HG02763 (cell line): Measurements from ENCODE around the gene ZMPSTE24.

Source experiments
- ATAC-seq: cut with Tn5 transposase; IDR thresholded peaks from one replicate; pipeline ENCODE4 v1.9.1; 2021; ENCODE audit warnings: mild to moderate bottlenecking, moderate library complexity; ENCODE audit not compliant: unreplicated experiment

ZMPSTE24 gene

GRCh38 chr1:40302475-40302874, 44.4 kb downstream of the ZMPSTE24 start:
- ATAC-seq = no peak

GRCh38 chr1:40303051-40303771, 45.2 kb downstream of the ZMPSTE24 start:
- no peak for ATAC-seq

DNA sequence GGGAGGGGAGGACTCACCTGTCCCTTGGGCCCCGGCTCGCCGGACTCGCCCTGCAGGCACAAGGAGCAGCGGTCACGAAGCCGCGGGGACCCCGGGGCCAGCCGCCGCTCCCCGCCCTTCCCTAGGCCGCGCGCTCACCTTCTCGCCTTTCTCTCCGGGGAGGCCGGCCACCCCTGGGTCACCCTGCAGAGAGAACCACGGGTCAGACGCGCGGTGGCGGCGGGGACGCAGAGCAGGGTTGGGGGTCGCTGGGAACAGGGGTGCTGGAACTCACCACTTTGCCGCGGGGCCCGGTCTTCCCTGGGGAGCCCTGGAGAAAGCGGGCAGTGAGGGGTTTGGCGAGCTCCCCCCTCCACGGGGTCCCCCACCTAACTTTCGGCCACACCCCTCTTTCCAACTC, 45.8 kb downstream of the ZMPSTE24 start:
- no peak for ATAC-seq

GRCh38 chr1:40305451-40305850, 47.4 kb downstream of the ZMPSTE24 start:
- ATAC-seq = no peak

- ATAC-seq = no peak
Measured at GRCh38 chr1:40305871-40306270, 47.8 kb downstream of the ZMPSTE24 start.

DNA sequence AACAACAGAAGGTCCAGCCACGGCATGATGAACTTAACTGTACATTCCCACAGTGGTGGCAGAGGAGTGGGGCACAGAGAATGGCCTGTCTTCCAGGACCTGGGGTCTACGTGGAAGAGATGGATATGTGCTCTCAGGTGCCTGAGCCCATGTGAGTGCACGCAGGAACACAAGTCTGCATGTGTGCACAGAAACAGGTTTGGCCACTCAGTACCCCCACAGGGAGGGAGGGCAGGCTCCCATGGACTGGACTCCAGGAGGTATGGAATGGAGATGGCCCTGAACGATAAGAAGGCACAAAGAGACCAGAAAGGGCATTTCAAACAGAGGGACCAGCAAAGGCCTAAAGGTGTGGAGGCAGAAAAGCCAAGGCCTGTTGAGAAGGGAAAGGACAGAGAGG, 48.3 kb downstream of the ZMPSTE24 start:
- no peak for ATAC-seq

DNA sequence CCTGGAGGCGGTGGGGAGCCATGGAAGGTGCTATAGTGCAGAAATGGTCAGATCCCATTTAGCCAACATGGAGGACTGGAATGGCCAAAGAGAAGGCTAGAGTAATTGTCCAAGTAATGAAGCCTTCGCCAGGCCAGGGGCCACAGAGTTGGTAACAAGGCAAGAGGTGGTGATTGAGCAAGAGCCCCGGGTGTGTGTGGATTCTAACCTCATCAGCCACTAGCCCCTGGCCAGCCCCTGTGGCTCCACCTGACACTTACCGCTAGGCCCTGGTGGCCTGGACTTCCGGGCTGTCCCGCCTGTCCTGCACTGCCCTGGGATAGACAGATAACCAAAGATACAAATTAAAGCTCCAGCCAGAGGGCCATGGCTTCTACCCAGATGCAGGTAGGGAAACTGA, 49.1 kb downstream of the ZMPSTE24 start:
- ATAC-seq = no peak

DNA sequence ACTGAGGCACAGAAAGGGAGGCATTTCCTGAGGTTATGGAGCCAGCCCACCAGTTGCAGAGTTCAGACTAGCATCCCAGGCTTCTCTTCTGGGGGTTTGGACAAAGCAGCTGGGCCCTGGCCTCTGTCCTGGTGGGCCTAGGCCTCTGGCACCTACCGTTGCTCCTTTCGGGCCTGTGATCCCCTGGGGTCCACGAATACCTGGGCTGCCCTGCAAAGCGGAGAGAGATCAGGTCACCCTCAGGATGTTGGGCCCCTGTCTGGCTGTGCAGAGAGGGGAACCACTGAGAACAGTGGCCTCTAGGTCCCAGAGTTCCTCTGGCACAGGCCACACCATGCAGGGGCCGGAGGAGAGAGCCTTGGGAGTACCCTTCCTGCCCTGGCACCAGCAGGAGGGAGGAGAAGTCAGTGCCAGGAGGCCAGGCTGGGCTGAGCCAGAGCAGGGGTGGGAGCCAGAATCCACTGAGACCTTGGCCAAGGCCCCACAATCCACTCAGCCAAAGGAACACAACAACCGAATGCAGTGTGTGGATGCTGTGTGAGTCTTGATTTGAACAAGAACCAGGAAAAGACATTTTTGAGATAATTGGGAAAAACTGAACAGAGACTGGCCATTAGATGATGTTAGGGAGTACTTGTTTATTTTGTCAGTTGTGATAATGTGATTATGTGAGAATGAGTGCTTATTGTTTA, 50.1 kb downstream of the ZMPSTE24 start:
- no peak for ATAC-seq

DNA sequence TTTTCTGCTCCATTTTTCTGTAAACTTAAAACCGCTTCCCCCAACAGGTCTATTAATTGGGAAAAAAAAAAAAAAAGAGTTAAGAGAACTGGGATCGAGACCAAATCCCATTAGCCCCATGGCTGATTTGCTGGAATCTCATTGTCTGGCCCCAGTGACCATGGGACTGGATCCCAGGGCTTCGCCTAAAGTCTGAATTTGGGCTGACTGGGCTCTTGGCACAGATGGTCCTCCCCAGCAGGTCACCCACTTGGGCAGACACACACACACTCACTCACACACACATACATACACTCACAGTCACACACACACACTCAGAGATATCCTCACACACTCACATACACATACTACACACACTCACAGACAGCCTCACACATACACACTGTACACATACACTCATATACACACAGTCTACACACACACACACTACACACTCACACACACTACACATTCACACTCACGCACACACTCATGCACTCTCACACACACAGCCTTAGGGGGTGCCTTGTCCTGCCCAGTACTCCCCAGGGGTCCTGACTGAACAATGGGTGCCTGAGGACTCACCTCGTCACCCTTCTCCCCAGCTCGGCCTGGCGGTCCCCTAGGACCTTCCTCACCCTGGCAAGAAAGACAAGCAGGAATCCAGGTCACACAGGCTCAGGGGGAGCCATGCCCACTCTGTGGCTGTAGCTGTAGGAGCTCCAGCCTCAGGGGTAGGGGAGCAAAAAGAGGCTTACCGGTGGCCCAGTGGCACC, 51.5 kb downstream of the ZMPSTE24 start:
- no peak for ATAC-seq

GRCh38 chr1:40310129-40310461, 52.1 kb downstream of the ZMPSTE24 start:
- ATAC-seq = no peak

DNA sequence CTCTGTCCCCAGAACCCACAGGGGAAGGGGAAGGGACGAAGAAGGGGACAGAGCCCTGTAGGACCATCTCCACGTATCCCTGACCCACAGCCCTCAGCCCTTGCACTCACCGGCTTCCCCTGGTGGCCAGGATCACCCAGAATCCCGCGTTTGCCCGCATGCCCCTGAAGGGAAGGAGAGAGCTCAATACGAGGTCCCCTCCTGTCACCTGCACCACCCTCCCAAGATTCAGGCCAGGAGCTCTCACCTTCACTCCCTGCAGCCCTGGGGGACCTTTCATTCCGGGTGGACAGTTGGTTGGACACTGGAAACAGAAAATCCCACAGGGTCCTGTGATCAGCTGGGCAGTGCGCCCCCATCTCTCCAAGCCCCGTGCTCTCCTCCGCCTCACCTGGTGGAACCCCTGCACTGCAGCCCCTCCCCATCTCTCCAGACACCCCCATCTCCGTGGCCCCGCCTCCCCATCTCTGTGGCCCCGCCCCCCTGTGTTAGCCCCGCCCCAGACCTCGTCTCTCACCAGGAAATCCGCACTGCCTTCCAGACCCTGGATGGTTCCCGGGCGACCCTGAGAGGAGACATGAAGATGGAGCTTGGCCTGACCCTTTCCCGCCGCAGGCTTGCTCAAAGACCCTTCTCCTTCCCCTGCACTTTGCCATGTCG, 53.1 kb downstream of the ZMPSTE24 start:
- no peak for ATAC-seq

GRCh38 chr1:40311692-40312091, 53.7 kb downstream of the ZMPSTE24 start:
- no peak for ATAC-seq

DNA sequence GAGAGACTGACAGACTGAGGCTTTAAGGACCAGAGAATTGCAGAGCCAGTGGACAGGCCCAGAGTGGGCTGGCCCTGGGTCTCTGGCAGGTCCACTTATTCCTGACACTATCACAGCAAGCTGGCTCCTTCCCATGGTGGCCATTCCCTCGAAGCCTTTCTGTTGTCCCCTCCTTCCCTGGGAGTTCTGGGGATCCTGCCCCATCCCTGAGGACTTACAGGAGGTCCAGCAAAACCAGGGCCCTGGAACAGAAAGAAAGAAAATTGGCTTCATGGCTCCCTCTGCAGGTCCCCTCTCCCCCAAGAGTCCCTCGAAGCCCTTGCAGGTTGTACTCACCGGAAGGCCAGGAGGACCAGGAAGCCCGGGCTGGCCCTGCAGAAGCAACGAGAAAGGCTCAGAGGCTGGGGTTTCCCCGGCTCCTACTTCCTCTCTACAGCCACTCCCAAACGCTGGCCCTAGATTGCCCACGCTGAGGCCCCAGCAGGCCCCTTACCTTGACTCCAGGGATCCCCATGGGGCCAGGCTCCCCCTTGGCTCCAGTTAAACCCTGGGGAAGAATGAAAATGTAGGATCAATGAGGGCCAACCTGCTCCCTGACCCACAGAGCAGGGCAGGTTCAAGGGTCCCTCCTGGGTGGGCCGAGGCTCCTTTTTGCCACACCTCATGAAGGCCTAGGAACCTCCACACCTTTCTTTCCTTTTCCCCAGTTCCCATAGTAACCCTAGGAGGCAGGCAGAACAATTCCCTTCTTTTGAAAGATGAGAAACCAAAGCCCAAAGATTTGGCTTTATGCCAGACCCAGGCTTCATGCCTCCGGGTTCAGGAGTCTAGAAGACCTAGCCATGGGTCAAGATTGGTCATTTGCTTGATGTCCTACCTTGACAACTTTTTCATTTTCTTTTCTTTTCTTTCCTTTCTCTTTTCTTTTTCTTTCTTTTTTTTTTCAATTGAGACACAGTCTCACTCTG, 54.5 kb downstream of the ZMPSTE24 start:
- ATAC-seq = no peak

GRCh38 chr1:40313329-40313957, 55.4 kb downstream of the ZMPSTE24 start:
- ATAC-seq = no peak

- ATAC-seq = no peak
Measured at GRCh38 chr1:40313958-40314720, 56.1 kb downstream of the ZMPSTE24 start.

DNA sequence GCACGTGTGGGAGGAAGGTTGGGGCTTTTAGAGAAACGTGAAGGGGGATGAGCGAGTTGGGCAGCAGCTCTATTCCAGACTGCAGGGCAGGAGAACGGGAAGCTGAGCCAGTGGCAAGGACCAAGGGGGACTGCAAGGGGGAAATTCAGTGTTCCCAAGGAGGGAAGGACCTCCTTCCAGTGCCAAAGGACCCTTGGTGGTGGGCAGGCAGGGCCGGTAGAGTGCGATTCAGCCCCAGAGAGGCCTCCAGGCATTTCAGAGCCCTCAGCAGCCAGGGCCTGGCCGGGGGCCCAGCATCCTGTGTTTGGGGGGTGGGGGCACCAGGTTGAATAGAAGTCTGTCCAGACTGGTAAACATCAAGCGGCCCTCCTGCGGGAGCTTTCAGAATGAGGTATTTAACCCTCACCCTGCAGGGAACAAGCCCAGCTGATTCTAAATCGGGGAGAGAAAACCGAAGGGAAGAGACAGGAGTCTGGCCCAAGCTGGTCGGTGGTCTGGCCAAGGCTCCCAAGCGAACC, 56.7 kb downstream of the ZMPSTE24 start:
- ATAC-seq = no peak

DNA sequence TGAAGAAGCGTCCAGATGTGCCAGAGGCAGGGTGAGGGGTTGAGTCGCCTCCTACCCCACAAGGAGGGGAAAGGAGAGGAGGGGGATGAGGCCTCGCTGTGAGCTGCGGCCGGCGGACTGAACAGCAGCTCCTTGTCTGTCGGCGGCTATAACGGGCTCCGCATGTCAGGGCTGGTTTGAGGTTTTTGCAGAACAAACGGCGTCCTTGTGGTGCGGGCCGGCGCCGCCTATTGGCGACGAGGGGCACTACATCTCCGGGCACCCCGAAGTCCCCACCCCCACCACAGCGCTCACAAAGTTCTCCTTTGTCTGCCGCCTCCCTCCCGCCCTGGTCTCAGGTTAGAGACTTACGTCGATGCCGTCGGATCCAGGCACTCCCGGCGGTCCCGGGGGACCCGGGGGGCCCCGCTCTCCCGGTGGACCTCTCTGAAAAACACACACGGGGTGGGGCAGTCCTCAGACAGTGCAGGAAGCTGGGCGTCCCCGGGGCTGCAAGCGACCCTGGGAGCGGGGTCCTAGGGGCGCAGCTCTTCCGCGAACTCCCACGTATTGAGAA, 57.3 kb downstream of the ZMPSTE24 start:
- peak; percentile 49 for ATAC-seq

GRCh38 chr1:40315795-40316594, 58.0 kb downstream of the ZMPSTE24 start:
- no peak for ATAC-seq
